ENCODE measurements around the gene CLCNKA.
"Not testable (repeated sequence)": the region's sequence is repeated elsewhere in the genome, so short reads cannot be mapped to it uniquely, and the experiment has no call there.

The CLCNKA gene

GRCh38 chr1:16061266-16061665, 39.4 kb downstream of the CLCNKA start:
- Histone ChIP-seq H3K27ac (ENCODE audit: low read length) (no peak overlapping the region), H3K4me3 (ENCODE audit: low read length) (no peak overlapping the region)

GRCh38 chr1:16061989-16062686, 40.3 kb downstream of the CLCNKA start:
- not testable (repeated sequence) for H3K9ac ChIP-seq (ENCODE audit: low read length); H3K36me3 ChIP-seq (replicated peaks; ENCODE audit: insufficient read depth, low read length); H3K9me3 ChIP-seq (replicated peaks; ENCODE audit: insufficient read depth, low read length); H2AFZ ChIP-seq (ENCODE audit: low read length); H3K4me2 ChIP-seq (ENCODE audit: low read depth, low read length); H3K79me2 ChIP-seq (ENCODE audit: low read length); H3K4me1 ChIP-seq (ENCODE audit: low read length); H3K4me3 ChIP-seq (ENCODE audit: low read length); H3K9me2 ChIP-seq (replicated peaks; ENCODE audit: insufficient read depth, low read length); H4K20me1 ChIP-seq (ENCODE audit: insufficient read depth, low read length); H3F3A ChIP-seq (ENCODE audit: insufficient read depth, low read length); DNase-seq; H3K27ac ChIP-seq (ENCODE audit: low read length)
- H3K27me3 ChIP-seq (replicated peaks; ENCODE audit: insufficient read depth, low read length), result peaks cover 58% of the 10 kb centered on the region

More at GRCh38 chr1:16061266-16061665, 39.4 kb downstream of the CLCNKA start:
- Histone ChIP-seq H3K36me3 (replicated peaks; ENCODE audit: insufficient read depth, low read length) (no peaks in the 10 kb centered on the region), H3K9me2 (replicated peaks; ENCODE audit: insufficient read depth, low read length) (no peaks in the 10 kb centered on the region), H2AFZ (ENCODE audit: low read length) (no peak overlapping the region), H3K4me2 (ENCODE audit: low read depth, low read length) (no peak overlapping the region), H3K9me3 (replicated peaks; ENCODE audit: insufficient read depth, low read length) (no peaks in the 10 kb centered on the region), H3K79me2 (ENCODE audit: low read length) (no peaks in the 10 kb centered on the region), H3K9ac (ENCODE audit: low read length) (no peak overlapping the region), H3K27me3 (replicated peaks; ENCODE audit: insufficient read depth, low read length) (peaks cover 49% of the 10 kb centered on the region), H4K20me1 (ENCODE audit: insufficient read depth, low read length) (no peaks in the 10 kb centered on the region), H3F3A (ENCODE audit: insufficient read depth, low read length) (no peaks in the 10 kb centered on the region), H3K4me1 (ENCODE audit: low read length) (no peaks in the 10 kb centered on the region)
- TF ChIP-seq EZH2phosphoT487 (IDR thresholded peaks at IDR 0.05; ENCODE audit: low read length), result no peak
- no peak for TF ChIP-seq CTCF (IDR thresholded peaks at IDR 0.05; ENCODE audit: low read length)
- TF ChIP-seq EZH2 (optimal IDR thresholded peaks at IDR 0.05; ENCODE audit: low read depth, low read length), result no peak
- no peak for DNase-seq

- not testable (repeated sequence) for H3K4me1 ChIP-seq (ENCODE audit: low read length); H3K4me3 ChIP-seq (ENCODE audit: low read length); H3K9ac ChIP-seq (ENCODE audit: low read length); H3K9me3 ChIP-seq (replicated peaks; ENCODE audit: insufficient read depth, low read length); H4K20me1 ChIP-seq (ENCODE audit: insufficient read depth, low read length); H3K36me3 ChIP-seq (replicated peaks; ENCODE audit: insufficient read depth, low read length); DNase-seq; H2AFZ ChIP-seq (ENCODE audit: low read length); H3F3A ChIP-seq (ENCODE audit: insufficient read depth, low read length); H3K27ac ChIP-seq (ENCODE audit: low read length); H3K79me2 ChIP-seq (ENCODE audit: low read length); H3K4me2 ChIP-seq (ENCODE audit: low read depth, low read length); H3K9me2 ChIP-seq (replicated peaks; ENCODE audit: insufficient read depth, low read length)
- H3K27me3 ChIP-seq (replicated peaks; ENCODE audit: insufficient read depth, low read length), result peaks cover 61% of the 10 kb centered on the region
These were observed 40.8 kb downstream of the CLCNKA start for GRCh38 chr1:16062687-16063075.

- no peak overlapping the region for H3K9ac ChIP-seq (ENCODE audit: low read length)
- H4K20me1 ChIP-seq (ENCODE audit: insufficient read depth, low read length), result no peaks in the 10 kb centered on the region
- H3K27ac ChIP-seq (ENCODE audit: low read length), result no peak overlapping the region
- no peaks in the 10 kb centered on the region for H3K9me2 ChIP-seq (replicated peaks; ENCODE audit: insufficient read depth, low read length)
- H3K27me3 ChIP-seq (replicated peaks; ENCODE audit: insufficient read depth, low read length), result peaks cover 61% of the 10 kb centered on the region
- DNase-seq, result no peak
- TF ChIP-seq EZH2 (optimal IDR thresholded peaks at IDR 0.05; ENCODE audit: low read depth, low read length) (no peak), EZH2phosphoT487 (IDR thresholded peaks at IDR 0.05; ENCODE audit: low read length) (no peak), CTCF (IDR thresholded peaks at IDR 0.05; ENCODE audit: low read length) (no peak)
- H2AFZ ChIP-seq (ENCODE audit: low read length), result no peak overlapping the region
- H3K79me2 ChIP-seq (ENCODE audit: low read length), result no peaks in the 10 kb centered on the region
- no peak overlapping the region for H3K4me2 ChIP-seq (ENCODE audit: low read depth, low read length)
- no peak overlapping the region for H3K4me3 ChIP-seq (ENCODE audit: low read length)
- H3F3A ChIP-seq (ENCODE audit: insufficient read depth, low read length), result no peaks in the 10 kb centered on the region
- no peaks in the 10 kb centered on the region for H3K4me1 ChIP-seq (ENCODE audit: low read length)
- H3K9me3 ChIP-seq (replicated peaks; ENCODE audit: insufficient read depth, low read length), result no peaks in the 10 kb centered on the region
- no peaks in the 10 kb centered on the region for H3K36me3 ChIP-seq (replicated peaks; ENCODE audit: insufficient read depth, low read length)
These were observed 41.5 kb downstream of the CLCNKA start for GRCh38 chr1:16063226-16063829.
